ENCODE results near the gene SNAI3.

- TF ChIP-seq ATF1 (CRISPR knock-in tag; IDR thresholded peaks at IDR 0.05) (no peak), CTCF (IDR thresholded peaks at IDR 0.05) (no peak), NFYB (CRISPR knock-in tag; conservative IDR thresholded peaks at IDR 0.05; ENCODE audit: low read depth) (no peak), ETV6 (CRISPR knock-in tag; IDR thresholded peaks at IDR 0.05) (no peak), NR3C1 (CRISPR knock-in tag; conservative IDR thresholded peaks at IDR 0.05; ENCODE audit: low read depth) (no peak), ATF2 (CRISPR knock-in tag; IDR thresholded peaks at IDR 0.05; ENCODE audit: borderline replicate concordance, low read depth) (no peak), FOXP1 (CRISPR knock-in tag; IDR thresholded peaks at IDR 0.05; ENCODE audit: borderline replicate concordance) (no peak), ATF6 (CRISPR knock-in tag; IDR thresholded peaks at IDR 0.05) (no peak), EMX1 (CRISPR knock-in tag; IDR thresholded peaks at IDR 0.05) (no peak), NR1H2 (CRISPR knock-in tag; IDR thresholded peaks at IDR 0.05) (no peak), CBFB (CRISPR knock-in tag; IDR thresholded peaks at IDR 0.05; ENCODE audit: low read depth) (no peak), ZNF121 (CRISPR knock-in tag; IDR thresholded peaks at IDR 0.05) (no peak), CREB1 (CRISPR knock-in tag; IDR thresholded peaks at IDR 0.05) (no peak)
Observed at GRCh38 chr16:88630941-88631340, 55.4 kb downstream of the SNAI3 start.
